Small intestine (tissue), 7 donors: ENCODE results near the gene TMCC1. TPM values are rescaled to one million over a fixed set of nuclear protein-coding genes. Genes with fewer than 3 reads are reported as not detected.
A peak's percentile ranks its signal among the peaks of the same experiment; 100 is the strongest.
"Not testable (repeated sequence)": the region's sequence is repeated elsewhere in the genome, so short reads cannot be mapped to it uniquely, and the experiment has no call there.

Source experiments
- DNase-seq, 2 donors: peaks; one replicate each; pipeline versions ENCODE4 v3.0.0 to v3.0.0-alpha.2; 2013
- FAIRE-seq: peaks from 2 replicates; lab custom pipeline; 2012; peaks lifted over from hg19 to GRCh38; lab: Jason Lieb, UNC
- H3K27ac ChIP-seq, 3 donors: one replicate each; pipeline ENCODE4 v1.5.1; 2013; ENCODE audit warnings: low read length in 2 of 3, mild to moderate bottlenecking in 2 of 3, control low read depth in 1 of 3, inconsistent platforms in 1 of 3, low read depth in 1 of 3, moderate library complexity in 1 of 3
- H3K27me3 ChIP-seq, 3 donors: one replicate each; pipeline ENCODE4 v1.6.1; 2013; ENCODE audit warnings: low read length in 3 of 3, inconsistent platforms in 1 of 3; ENCODE audit not compliant: control insufficient read depth in 3 of 3, insufficient read depth in 3 of 3
- H3K36me3 ChIP-seq, 3 donors: one replicate each; pipeline ENCODE4 v1.6.1; 2013; ENCODE audit warnings: low read length in 3 of 3, inconsistent platforms in 1 of 3, low read depth in 1 of 3, mild to moderate bottlenecking in 1 of 3, moderate library complexity in 1 of 3; ENCODE audit not compliant: control insufficient read depth in 3 of 3, insufficient read depth in 2 of 3
- H3K4me1 ChIP-seq, 3 donors: one replicate each; pipeline ENCODE4 v1.6.1; 2013; ENCODE audit warnings: low read length in 2 of 3, inconsistent platforms in 1 of 3, low read depth in 1 of 3, mild to moderate bottlenecking in 1 of 3, moderate library complexity in 1 of 3; ENCODE audit not compliant: control insufficient read depth in 3 of 3, insufficient read depth in 2 of 3
- H3K4me3 ChIP-seq, 3 donors: one replicate each; pipeline ENCODE4 v1.5.1; 2013; ENCODE audit warnings: low read length in 3 of 3, control low read depth in 1 of 3, inconsistent platforms in 1 of 3, low read depth in 1 of 3, mild to moderate bottlenecking in 1 of 3, moderate library complexity in 1 of 3
- H3K9me3 ChIP-seq, 2 donors: one replicate each; pipeline ENCODE4 v1.6.1; 2013; ENCODE audit warnings: low read depth in 1 of 2, low read length in 1 of 2; ENCODE audit not compliant: control insufficient read depth in 2 of 2, insufficient read depth in 1 of 2
- WGBS, 3 donors: extraction: QIAGEN DNeasy Blood & Tissue Kit; methylation state at CpG; one replicate each; pipeline ENCODE4 v1.1.7; 2013; 5-methylcytosine and 5-hydroxymethylcytosine counted together
- polyA plus RNA-seq, 4 donors: library from polyadenylated mRNA; stranded (reverse) in 3 of 4; unstranded in 1 of 4; fragments of 200-250 nt in 3 of 4; fragments of 120-200 nt in 1 of 4; gene quantifications; one replicate each; pipeline versions ENCODE4 v1.2.1 to v1.2.3, GENCODE V29; 2013
- donor health status: healthy with polysubstance abuse.
- donor health status: control.
- donor health status: control.
- donor health status: Bipolar disorder and iron deficiency.
- donor health status: healthy.

Gene TMCC1
- polyA plus RNA-seq, 4 donors = 5.4 to 16.4 (median 7.6) TPM

DNA sequence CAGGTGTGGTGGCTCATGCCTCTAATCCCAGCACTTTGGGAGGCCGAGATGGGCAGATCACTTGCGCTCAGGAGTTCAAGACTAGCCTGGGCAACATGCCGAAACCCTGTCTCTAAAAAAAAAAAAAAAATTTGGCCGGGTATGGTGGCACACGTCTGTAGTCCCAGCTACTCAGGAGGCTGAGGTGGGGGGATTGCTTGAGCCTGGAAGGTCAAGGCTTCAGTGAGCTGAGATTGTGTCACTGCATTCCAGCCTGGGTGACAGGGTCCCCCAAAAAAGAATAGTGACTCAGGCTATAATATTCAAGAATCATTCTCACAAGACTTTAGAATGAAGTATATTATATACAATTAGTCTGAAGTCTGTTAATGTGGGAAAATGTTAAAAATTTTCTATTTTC lies 216.5 kb downstream of the TMCC1 start:
- H3K4me1 ChIP-seq = peaks cover 0 to 28% (median 3%) of the 10 kb centered on the region in 3 donors
- no peaks in the 10 kb centered on the region for H3K9me3 ChIP-seq
- no peak overlapping the region for H3K4me3 ChIP-seq
- FAIRE-seq (no peak), DNase-seq (no peak)
- H3K27me3 ChIP-seq = no peaks in the 10 kb centered on the region
- no peaks in the 10 kb centered on the region for H3K36me3 ChIP-seq
- H3K27ac ChIP-seq = no peak overlapping the region
- 94 to 96% (median 95%) methylated on average over 5 of the region's 5 CpGs for WGBS, 3 donors

DNA sequence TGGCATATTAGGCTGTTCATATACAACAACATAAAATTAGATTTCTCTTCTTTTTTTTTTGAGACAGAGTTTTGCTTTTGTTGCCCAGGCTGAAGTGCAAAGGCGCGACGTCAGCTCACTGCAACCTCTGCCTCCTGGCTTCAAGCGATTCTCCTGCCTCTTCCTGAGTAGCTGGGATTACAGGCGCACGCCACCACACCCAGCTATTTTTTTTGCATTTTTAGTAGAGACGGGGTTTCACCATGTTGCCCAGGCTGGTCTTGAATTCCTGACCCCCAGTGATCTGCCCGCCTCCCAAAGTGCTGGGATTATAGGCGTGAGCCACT lies 218.8 kb downstream of the TMCC1 start:
- DNase-seq, H3K27me3 ChIP-seq, H3K4me3 ChIP-seq, H3K36me3 ChIP-seq, H3K9me3 ChIP-seq, FAIRE-seq: not testable (repeated sequence)
- Histone ChIP-seq H3K27ac (peak overlapping the region in 2 of 3 donors; percentile 78 to 84), H3K4me1 (peaks cover 0 to 28% (median 3%) of the 10 kb centered on the region in 3 donors)
- 48 to 82% (median 71%) methylated on average over 9 of the region's 9 CpGs for WGBS, 3 donors

DNA sequence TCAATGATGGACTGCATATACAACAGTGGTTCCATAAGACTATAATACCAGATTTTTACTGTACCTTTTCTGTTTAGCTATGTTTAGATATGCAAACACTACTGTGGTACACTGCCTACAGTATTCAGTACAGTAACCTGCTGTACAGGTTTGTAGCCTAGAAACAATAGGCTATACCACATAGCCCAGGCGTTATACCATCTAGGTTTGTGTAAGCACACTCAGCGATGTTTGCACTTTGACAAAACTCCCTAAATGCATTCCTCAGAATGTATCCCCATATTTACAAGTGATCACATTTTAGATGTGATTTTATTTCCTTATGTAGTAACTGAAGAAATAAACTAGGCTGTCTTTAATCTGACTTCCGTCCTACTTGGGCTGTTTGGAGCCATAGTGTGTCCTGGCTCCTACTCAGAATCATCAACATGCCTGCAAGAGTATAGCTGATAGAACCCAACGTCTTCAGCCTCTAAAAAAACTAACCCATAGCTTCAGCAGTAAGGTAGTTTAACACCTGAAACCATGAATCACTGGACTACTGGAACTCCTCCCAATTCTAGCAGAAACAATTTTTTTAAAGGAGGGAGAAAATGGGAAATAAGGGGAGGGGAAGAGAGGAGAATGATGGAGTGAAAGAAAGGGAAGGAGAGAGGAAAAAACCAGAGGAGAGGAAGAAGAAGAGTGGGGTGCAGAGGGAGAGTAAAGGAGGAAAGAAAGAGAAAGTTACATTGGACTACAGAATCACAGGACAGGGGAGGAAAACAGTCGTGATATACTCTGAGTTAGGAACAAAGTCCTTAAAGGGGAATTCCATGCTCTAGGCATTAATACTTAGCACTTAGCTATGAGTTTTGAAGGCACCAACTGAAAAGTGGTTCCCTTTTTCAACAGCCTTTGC lies 219.4 kb downstream of the TMCC1 start:
- H3K27me3 ChIP-seq = no peaks in the 10 kb centered on the region
- H3K4me3 ChIP-seq = peak overlapping the region in 2 of 3 donors; percentile 27 to 33
- peaks cover 0 to 12% (median 6%) of the 10 kb centered on the region in 3 donors for H3K36me3 ChIP-seq
- peak overlapping the region; percentile 60 to 84 (median 78) for H3K27ac ChIP-seq
- no peaks in the 10 kb centered on the region for H3K9me3 ChIP-seq
- WGBS, 3 donors = 19 to 52% (median 31%) methylated on average over 5 of the region's 5 CpGs
- FAIRE-seq (no peak), DNase-seq (peak; percentile 70 to 75)
- peaks cover 0 to 28% (median 3%) of the 10 kb centered on the region in 3 donors for H3K4me1 ChIP-seq

DNA sequence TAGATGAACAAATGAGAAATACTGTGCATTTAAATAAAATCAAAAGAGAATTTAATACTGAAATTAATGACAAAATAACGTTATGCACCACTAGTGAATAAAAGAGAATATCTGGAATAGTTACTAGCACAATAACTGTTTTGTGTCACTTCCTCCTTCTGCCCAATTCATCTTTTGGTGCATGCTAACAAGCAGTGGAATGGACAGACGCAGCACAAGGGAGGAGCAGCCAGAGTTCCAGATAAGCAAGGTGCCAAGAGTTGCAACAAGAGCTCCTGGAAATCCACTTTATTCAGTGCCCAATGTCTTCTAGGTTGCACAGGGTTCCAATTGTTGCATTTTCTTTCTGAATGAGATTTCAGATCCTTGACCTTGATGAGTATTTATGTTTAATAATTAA lies 220.5 kb downstream of the TMCC1 start:
- DNase-seq (peak in 1 of 2 donors; percentile 54), FAIRE-seq (no peak)
- H3K4me3 ChIP-seq = no peak overlapping the region
- WGBS, 3 donors = 11 to 36% (median 31%) methylated on average over 2 of the region's 2 CpGs
- no peaks in the 10 kb centered on the region for H3K9me3 ChIP-seq
- H3K4me1 ChIP-seq = peaks cover 0 to 28% (median 3%) of the 10 kb centered on the region in 3 donors
- no peaks in the 10 kb centered on the region for H3K27me3 ChIP-seq
- peaks cover 0 to 13% (median 6%) of the 10 kb centered on the region in 3 donors for H3K36me3 ChIP-seq
- H3K27ac ChIP-seq = no peak overlapping the region

DNA sequence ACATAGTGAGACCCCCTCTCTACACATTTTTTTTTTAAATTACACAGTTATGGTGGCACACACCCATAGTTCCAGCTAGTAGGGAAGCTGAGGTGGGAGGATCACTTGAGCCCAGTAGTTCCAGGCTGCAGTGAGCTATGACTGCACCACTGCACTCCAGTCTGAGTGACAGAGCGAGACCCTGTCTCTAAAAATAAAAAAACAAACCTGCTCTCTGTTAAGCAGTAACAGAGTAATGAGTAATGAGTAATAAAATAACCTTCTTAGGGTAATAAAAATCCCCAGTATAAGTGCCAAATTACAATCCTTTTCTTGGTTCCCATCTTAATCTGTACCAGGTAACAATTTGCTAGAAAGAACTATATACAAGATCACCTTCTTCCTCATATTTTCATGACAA lies 221.1 kb downstream of the TMCC1 start:
- no peak overlapping the region for H3K27ac ChIP-seq
- no peaks in the 10 kb centered on the region for H3K9me3 ChIP-seq
- DNase-seq (no peak), FAIRE-seq (no peak)
- H3K27me3 ChIP-seq = no peaks in the 10 kb centered on the region
- no peak overlapping the region for H3K4me3 ChIP-seq
- peaks cover 0 to 28% (median 3%) of the 10 kb centered on the region in 3 donors for H3K4me1 ChIP-seq
- 16 to 65% (median 64%) methylated on average over 1 of the region's 1 CpG for WGBS, 3 donors
- H3K36me3 ChIP-seq = peaks cover 0 to 13% (median 6%) of the 10 kb centered on the region in 3 donors

DNA sequence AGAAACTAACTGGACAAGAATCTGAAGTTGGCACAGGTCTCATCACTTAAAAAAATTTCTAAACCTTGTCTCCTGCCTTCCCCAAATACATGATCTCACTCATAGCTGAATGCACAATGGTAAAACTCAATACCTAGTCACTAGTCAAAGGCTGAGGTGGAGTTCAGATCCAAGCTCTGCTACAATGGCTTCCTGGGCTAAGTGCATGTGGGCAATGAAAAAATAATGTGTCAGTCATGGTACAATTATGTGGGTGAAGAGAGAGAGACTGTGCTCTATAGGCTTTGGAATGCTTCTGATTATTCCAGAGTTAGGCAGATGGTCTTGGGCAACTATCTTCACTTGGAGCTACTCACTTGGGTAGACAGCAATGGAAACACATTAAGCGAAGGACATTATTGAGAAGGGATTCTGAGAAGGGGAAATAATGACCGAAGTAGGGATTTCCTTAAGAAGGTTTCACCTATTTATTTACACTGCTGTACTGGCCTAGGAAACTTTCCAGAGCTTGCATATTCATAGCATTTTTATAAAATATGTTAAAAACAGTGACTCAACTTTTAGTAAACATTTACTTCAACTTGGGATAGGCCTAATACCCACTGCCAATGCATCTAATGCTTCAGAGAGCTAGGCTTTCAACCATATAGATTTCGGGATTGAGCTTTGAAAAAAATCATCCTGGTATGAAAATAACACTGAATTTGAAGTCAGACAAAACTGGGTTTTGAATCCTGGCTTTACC lies 228.3 kb downstream of the TMCC1 start:
- Histone ChIP-seq H3K4me3 (no peak overlapping the region), H3K27ac (no peak overlapping the region)
- FAIRE-seq = no peak

DNA sequence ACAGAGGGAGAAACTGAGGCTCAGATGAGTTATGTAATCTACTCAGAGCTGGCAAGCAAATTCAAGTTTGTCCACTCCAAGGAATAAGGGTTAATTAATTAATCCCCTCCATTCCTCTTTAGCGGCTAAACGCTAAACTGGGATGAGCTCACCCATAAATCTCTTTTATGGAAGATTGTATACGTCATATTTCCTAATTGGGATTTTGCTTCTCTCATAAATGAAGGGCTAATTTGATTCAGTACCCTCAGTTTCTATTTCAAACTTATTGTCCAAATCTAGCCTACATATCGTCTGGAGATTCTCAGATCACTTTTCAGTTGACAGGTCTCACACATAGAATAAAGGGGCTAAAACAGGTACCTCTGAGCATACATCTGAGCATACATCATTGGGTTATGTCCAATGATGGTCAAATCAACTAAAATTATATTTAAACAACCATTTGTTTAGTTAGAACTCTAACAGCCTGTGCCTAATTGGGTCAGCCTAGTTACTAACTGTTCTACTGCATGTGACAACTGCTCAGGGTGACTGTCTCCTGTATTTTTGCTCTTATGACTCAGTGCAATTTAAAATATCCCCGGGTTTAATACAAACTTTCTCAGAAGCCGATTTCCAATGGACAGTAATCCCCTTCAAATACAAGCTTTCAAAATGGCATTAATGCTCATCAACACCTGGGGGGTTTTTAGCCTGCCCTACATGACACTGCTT lies 229.4 kb downstream of the TMCC1 start:
- no peaks in the 10 kb centered on the region for H3K27me3 ChIP-seq
- H3K27ac ChIP-seq = no peak overlapping the region
- FAIRE-seq = no peak
- H3K36me3 ChIP-seq = peaks cover 0 to under 1% (median 0%) of the 10 kb centered on the region in 3 donors
- no peaks in the 10 kb centered on the region for H3K9me3 ChIP-seq
- H3K4me3 ChIP-seq = no peak overlapping the region
- H3K4me1 ChIP-seq = peaks cover 0 to 3% (median 0%) of the 10 kb centered on the region in 3 donors
- DNase-seq = no peak
- 72 to 88% (median 87%) methylated on average over 6 of the region's 6 CpGs for WGBS, 3 donors

More for the DNA sequence above, 228.3 kb downstream of the TMCC1 start:
- DNase-seq = no peak
- no peaks in the 10 kb centered on the region for H3K9me3 ChIP-seq
- peaks cover 0 to 5% (median 0%) of the 10 kb centered on the region in 3 donors for H3K36me3 ChIP-seq
- whole genome bisulfite sequencing, 3 donors = 89 to 96% (median 95%) methylated on average over 3 of the region's 3 CpGs
- no peaks in the 10 kb centered on the region for H3K27me3 ChIP-seq
- peaks cover 0 to 3% (median 0%) of the 10 kb centered on the region in 3 donors for H3K4me1 ChIP-seq

DNA sequence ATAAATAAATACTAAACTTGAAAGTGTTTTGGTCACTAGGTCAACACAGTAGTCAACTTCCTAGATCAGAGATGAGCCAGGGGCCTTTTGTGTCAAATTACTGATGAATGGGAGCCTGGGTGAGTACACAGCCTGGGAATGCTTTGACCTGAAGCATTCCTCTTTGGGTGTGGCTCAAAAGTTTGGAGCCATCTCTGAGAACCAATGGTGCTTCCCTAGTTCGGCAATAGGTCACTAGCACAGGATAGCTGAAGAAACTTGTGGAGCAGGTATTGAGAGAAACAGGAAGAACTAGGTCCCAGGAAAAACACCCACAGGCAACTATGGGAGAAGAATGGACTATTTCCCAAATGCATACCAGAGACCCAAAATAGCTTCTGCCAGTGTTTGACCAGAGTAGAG lies 230.5 kb downstream of the TMCC1 start:
- WGBS, 3 donors = 44 to 74% (median 52%) methylated on average over 1 of the region's 1 CpG
- no peaks in the 10 kb centered on the region for H3K36me3 ChIP-seq
- H3K4me1 ChIP-seq = peaks cover 0 to 3% (median 0%) of the 10 kb centered on the region in 3 donors
- DNase-seq = peak in 1 of 2 donors; percentile 11
- no peak overlapping the region for H3K27ac ChIP-seq
- H3K27me3 ChIP-seq = no peaks in the 10 kb centered on the region
- H3K9me3 ChIP-seq = no peaks in the 10 kb centered on the region
- H3K4me3 ChIP-seq = no peak overlapping the region
- no peak for FAIRE-seq
